ENCODE results near the gene CST9.
"Not testable (repeated sequence)": the region's sequence is repeated elsewhere in the genome, so short reads cannot be mapped to it uniquely, and the experiment has no call there.

The CST9 gene

GRCh38 chr20:23585808-23586734 lies 19.6 kb downstream of the CST9 start:
- DNase-seq = no peak

- DNase-seq = no peak
These were observed 20.3 kb downstream of the CST9 start for GRCh38 chr20:23585449-23585807.

DNA sequence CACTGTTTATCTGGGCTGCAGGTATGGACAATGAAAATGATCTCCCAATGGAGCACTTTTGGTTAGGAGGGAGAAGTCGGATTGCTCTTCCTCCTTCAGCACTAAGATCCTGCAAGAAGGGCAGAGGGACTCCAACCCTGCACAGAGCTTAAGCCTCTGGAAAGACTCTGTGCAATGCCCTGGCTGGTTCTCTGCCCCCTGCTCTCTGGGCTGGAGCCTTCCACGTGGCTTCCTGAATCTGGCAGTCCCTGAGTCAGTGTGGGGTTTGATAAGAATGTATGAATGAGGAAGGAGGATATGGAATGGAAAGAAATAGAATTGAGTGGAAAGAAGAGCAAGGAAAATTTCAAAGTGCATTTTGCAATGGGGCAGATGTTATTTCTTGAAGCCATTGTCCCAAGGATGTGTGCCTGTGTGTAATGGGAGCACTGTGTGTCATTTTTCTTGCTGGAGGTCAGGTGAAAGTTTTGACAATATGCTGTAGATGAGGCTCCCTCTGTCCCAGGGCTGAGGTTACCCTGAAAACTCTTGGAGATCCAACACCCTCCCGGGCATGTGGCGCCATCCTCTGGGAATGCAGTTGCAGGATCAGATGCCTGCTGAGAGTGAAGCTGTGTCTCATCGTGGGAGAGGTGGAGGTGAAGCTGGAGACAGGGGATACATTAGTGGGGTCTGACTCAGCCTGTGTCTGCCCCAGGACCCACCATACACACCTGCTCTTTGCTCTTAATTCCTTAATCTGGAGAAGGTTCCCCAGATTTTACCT lies 21.1 kb downstream of the CST9 start:
- no peak for DNase-seq

DNA sequence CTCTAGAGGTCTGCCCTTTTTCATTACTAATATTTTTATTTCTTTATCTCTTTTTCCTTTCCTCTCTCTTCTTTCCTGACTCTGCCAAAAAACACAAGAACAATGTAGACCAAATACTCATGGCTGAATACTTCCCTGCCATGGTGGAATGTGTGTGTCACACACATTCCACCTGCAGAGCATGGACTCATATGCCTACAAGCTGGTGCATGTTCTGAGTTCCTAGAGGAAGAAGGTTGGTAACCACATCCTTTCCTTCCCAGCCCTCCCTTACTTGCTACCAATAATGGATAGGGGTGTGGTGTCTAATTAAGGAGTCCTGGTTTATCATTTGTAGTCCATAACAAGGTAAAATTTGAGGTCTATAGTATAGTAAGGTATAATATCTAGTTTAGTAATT lies 22.2 kb downstream of the CST9 start:
- no peak for DNase-seq

GRCh38 chr20:23582293-23582692 lies 23.4 kb downstream of the CST9 start:
- no peak for DNase-seq

DNA sequence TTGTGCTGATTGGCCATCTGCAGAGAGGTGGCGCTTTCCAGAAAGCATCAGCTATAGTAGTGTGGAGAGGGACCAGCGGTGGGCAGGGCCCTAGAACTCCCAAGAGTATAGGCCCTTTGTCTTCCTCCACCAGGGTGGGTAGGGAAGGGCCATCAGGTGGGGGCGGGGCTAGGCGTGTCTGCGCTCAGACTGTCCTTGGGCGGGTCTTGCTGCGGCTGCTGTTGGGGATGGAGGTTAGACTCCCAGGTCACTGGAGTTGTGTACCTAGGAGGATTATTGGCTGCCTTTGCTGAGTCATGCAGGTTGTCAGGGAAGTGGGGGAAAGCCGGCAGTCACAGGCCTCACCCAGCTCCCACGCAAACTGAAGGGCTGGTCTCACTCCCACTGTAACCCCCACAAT lies 23.9 kb downstream of the CST9 start:
- not testable (repeated sequence) for DNase-seq

GRCh38 chr20:23574977-23575376 lies 30.7 kb downstream of the CST9 start:
- DNase-seq = no peak

DNA sequence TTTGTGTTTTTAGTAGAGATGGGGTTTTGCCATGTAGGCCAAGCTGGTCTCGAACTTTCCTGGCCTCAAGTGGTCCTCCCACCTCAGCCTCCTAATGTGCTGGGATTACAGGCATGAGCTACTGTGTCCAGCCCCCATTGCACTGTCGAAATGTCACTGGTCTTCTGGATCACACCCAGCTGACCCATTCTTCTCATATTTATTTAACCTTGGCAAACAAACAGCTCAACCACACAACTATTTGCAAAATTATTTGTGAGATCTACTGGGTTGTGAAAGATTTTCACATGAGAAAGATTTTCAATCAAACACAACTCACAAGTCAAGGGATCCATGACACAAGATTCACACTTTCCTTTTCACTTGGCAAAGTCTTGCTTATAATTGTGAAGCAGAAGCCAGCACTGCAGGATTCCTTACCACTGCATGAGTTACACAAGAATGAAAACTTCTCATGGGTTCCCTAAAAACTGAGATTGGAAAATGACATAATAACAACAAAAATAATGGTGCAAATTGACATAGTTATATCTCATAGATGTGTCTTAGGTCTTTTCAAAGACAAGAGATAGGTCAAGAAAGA lies 35.4 kb downstream of the CST9 start:
- no peak for DNase-seq

DNA sequence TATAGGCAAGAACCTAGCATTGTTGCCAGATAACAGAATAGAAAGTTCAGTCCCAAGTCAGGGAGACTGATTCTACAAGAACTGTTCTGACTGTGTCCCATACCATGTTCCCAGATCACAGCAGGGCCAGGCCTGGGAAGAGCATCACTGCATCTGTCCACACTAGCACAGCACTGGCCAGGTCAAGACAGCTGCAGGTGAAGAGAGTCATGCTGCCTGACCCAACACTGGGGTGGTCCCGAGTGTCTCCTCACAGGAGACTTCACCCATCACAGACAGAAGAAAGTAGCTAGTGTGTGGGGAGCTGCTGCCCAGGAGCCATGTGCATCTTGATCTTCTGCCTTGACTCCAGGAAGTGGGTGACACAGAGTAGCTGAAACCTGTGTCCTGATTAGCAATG lies 36.1 kb downstream of the CST9 start:
- DNase-seq = no peak

DNA sequence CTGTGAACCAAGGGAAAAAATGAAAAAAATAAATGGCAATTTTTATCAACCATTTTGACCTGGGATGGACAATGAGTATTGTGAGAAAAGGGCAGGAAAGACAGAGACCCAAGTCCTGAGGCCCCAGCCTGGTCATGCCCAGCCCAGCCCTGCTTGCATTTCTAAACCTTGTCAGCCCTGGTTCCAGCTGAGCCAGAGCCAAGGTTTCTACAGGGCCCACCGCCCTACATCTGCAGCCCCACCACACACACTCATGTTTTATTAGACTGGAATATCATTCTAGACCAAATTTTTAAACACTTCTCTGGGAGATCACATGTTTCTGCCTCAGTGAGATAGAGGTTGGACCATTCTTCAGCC lies 36.8 kb downstream of the CST9 start:
- DNase-seq = no peak

DNA sequence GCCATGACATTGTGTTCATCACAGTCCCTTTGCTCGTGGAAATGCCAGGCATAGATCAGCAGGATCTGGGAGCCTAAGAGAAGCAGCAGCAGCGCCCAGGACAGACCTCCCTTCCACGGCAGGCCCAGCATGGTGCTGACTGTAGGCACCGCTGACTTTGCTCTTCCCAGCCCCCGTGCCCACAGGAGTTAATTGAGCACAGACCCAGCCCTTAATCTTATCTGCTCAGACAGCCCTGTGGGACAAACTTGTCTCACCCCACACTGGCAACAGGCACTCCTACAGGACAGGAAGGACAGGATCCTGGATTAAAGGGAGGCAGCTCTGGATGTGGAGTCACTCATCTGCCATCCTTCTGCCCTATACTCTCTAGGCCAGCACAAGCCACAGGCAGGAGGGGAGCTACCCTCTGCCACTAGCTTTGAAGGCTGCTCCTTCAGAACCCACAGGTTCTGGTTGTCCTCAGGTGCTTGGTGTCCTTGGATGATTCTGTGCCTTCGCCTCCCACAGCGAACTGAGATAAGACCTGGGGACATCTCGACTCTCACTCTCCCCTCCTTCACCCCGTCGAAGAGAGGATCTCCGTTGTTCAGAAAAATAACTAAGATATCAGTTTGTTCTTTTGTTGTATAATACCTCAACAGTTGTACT lies 37.3 kb downstream of the CST9 start, which contains the start of gene CST9L:
TSS of gene CST9L (minus strand) at position 165 of the 651 bp plus-strand sequence. CDS start at position 131, 34 bp downstream.
- no peak for DNase-seq

DNA sequence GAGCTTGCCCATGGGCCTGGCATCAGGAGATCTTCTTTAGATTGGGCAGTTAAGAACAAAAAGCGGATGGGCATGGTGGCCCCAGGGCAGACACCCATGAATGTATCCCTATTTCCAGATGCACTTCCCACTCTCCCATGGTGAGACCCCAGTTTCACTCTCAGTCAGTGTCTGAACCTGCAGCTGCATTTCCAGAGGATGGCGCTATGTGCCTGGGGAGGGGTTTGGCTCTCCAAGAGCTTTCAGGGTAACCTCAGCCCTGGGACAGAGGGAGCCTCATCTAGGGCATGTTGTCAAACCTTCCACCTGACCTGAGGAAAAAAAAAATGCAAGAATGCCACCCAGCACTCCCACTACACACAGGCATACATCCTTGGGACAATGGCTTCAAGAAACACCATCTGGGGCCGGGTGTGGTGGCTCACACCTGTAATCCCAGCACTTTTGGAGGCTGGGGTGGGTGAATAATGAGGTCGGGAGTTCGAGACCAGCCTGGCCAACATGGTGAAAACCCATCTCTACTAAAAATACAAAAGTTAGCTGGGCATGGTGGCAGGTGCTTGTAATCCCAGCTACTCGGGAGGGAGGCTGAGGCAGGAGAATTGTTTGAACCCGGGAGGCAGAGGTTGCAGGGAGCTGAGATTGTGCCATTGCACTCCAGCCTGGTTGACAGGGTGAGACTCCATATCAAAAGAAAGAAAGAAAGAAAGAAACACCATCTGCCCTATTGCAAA lies 39.4 kb downstream of the CST9 start:
- DNase-seq = no peak

- no peak for DNase-seq
These were observed 40.1 kb downstream of the CST9 start for GRCh38 chr20:23565503-23566045.

DNA sequence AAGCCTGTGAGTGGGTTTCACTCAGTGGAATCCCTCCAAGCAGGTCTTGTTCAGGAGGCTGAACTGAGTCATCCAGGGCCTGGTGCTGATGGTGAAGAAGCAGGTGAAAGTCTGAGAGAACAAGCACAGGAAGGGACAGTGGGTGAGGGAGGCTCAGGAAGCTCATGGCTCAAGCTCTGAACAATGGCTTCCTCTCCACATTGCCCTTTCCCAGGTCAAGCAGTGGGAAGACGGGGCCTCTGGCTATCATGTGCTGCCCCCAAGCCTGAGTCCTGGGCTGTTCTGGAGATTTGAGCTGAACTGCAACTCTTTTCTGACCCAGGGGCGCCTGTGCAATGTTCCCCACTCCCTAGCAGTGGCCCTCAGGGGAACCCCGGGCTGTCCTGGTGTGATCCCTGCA lies 40.8 kb downstream of the CST9 start:
- DNase-seq = no peak

- DNase-seq = no peak
These were observed 42.9 kb downstream of the CST9 start for GRCh38 chr20:23562721-23563342.

GRCh38 chr20:23554401-23554800 lies 51.3 kb downstream of the CST9 start:
- DNase-seq = no peak

Data from femur (tissue), 1 donor.